ENCODE data around the gene OPHN1. TPM values are rescaled to one million over a fixed set of nuclear protein-coding genes. Genes with fewer than 3 reads are reported as not detected.
A peak's percentile ranks its signal among the peaks of the same experiment; 100 is the strongest.

Gene OPHN1
- total RNA-seq, 1 donor from 2014 or later = 3.7 TPM

GRCh38 chrX:68049466-68049865 lies 383.8 kb downstream of the OPHN1 start:
- DNase-seq (ENCODE audit: low read depth) = no peak
- no peak overlapping the region for H3K4me3 ChIP-seq (ENCODE audit: low read depth, low read length)
- no peak for TF ChIP-seq CTCF (conservative IDR thresholded peaks at IDR 0.05; ENCODE audit: low read depth, low read length)

GRCh38 chrX:68048774-68049173 lies 384.5 kb downstream of the OPHN1 start:
- DNase-seq (ENCODE audit: low read depth) = no peak
- TF ChIP-seq CTCF (conservative IDR thresholded peaks at IDR 0.05; ENCODE audit: low read depth, low read length) = no peak
- no peak overlapping the region for H3K4me3 ChIP-seq (ENCODE audit: low read depth, low read length)

GRCh38 chrX:68045008-68045577 lies 388.2 kb downstream of the OPHN1 start:
- no peak overlapping the region for H3K4me3 ChIP-seq (ENCODE audit: low read depth, low read length)
- no peak for TF ChIP-seq CTCF (conservative IDR thresholded peaks at IDR 0.05; ENCODE audit: low read depth, low read length)
- DNase-seq (ENCODE audit: low read depth) = no peak

GRCh38 chrX:68043713-68044438 lies 389.4 kb downstream of the OPHN1 start:
- no peak for TF ChIP-seq CTCF (conservative IDR thresholded peaks at IDR 0.05; ENCODE audit: low read depth, low read length)
- no peak overlapping the region for H3K4me3 ChIP-seq (ENCODE audit: low read depth, low read length)
- no peak for DNase-seq (ENCODE audit: low read depth)

- no peak overlapping the region for H3K4me3 ChIP-seq (ENCODE audit: low read depth, low read length)
- TF ChIP-seq CTCF (conservative IDR thresholded peaks at IDR 0.05; ENCODE audit: low read depth, low read length) = no peak
- DNase-seq (ENCODE audit: low read depth) = no peak
These were observed 392.2 kb downstream of the OPHN1 start for GRCh38 chrX:68041110-68041509.

GRCh38 chrX:68018248-68019203 lies 414.8 kb downstream of the OPHN1 start:
- TF ChIP-seq CTCF (conservative IDR thresholded peaks at IDR 0.05; ENCODE audit: low read depth, low read length) = peak; percentile 63
- H3K4me3 ChIP-seq (ENCODE audit: low read depth, low read length) = no peak overlapping the region
- no peak for DNase-seq (ENCODE audit: low read depth)

Data from epithelial cell of proximal tubule (primary cell).